ENCODE data around the gene WIPF2.
A peak's percentile ranks its signal among the peaks of the same experiment; 100 is the strongest.
"Not testable (repeated sequence)": the region's sequence is repeated elsewhere in the genome, so short reads cannot be mapped to it uniquely, and the experiment has no call there.

The WIPF2 gene

GRCh38 chr17:40198576-40198975 lies 20.5 kb upstream of the WIPF2 start:
- Histone ChIP-seq H3K27me3 (ENCODE audit: control insufficient read depth, insufficient read depth, low read length) (no peaks in the 10 kb centered on the region), H3K9ac (ENCODE audit: low read length) (no peak overlapping the region), H3K4me3 (ENCODE audit: low read length) (no peak overlapping the region), H3K27ac (ENCODE audit: low read depth, low read length) (no peak overlapping the region), H3K4me1 (ENCODE audit: control insufficient read depth, insufficient read depth, low read length) (no peaks in the 10 kb centered on the region), H3K36me3 (ENCODE audit: control insufficient read depth, insufficient read depth, low read length) (no peaks in the 10 kb centered on the region)

GRCh38 chr17:40203131-40203530 lies 16.0 kb upstream of the WIPF2 start:
- H3K36me3 ChIP-seq (ENCODE audit: control insufficient read depth, insufficient read depth, low read length), result no peaks in the 10 kb centered on the region
- H3K27me3 ChIP-seq (ENCODE audit: control insufficient read depth, insufficient read depth, low read length), result no peaks in the 10 kb centered on the region
- no peak overlapping the region for H3K4me3 ChIP-seq (ENCODE audit: low read length)
- no peaks in the 10 kb centered on the region for H3K4me1 ChIP-seq (ENCODE audit: control insufficient read depth, insufficient read depth, low read length)
- no peak overlapping the region for H3K27ac ChIP-seq (ENCODE audit: low read depth, low read length)
- H3K9ac ChIP-seq (ENCODE audit: low read length), result no peak overlapping the region

- not testable (repeated sequence) for H3K27me3 ChIP-seq (ENCODE audit: control insufficient read depth, insufficient read depth, low read length); H3K4me3 ChIP-seq (ENCODE audit: low read length); H3K4me1 ChIP-seq (ENCODE audit: control insufficient read depth, insufficient read depth, low read length); H3K27ac ChIP-seq (ENCODE audit: low read depth, low read length); H3K9ac ChIP-seq (ENCODE audit: low read length); H3K36me3 ChIP-seq (ENCODE audit: control insufficient read depth, insufficient read depth, low read length)
Measured at GRCh38 chr17:40206193-40206592, 12.9 kb upstream of the WIPF2 start.

GRCh38 chr17:40209404-40210093 lies 9.6 kb upstream of the WIPF2 start:
- no peaks in the 10 kb centered on the region for H3K27me3 ChIP-seq (ENCODE audit: control insufficient read depth, insufficient read depth, low read length)
- H3K4me3 ChIP-seq (ENCODE audit: low read length), result no peak overlapping the region

GRCh38 chr17:40213914-40214313 lies 5.2 kb upstream of the WIPF2 start:
- H3K4me1 ChIP-seq (ENCODE audit: control insufficient read depth, insufficient read depth, low read length); H3K9ac ChIP-seq (ENCODE audit: low read length); H3K36me3 ChIP-seq (ENCODE audit: control insufficient read depth, insufficient read depth, low read length); H3K27ac ChIP-seq (ENCODE audit: low read depth, low read length); H3K4me3 ChIP-seq (ENCODE audit: low read length); H3K27me3 ChIP-seq (ENCODE audit: control insufficient read depth, insufficient read depth, low read length): not testable (repeated sequence)

More at GRCh38 chr17:40209404-40210093, 9.6 kb upstream of the WIPF2 start:
- no peak overlapping the region for H3K27ac ChIP-seq (ENCODE audit: low read depth, low read length)
- no peaks in the 10 kb centered on the region for H3K4me1 ChIP-seq (ENCODE audit: control insufficient read depth, insufficient read depth, low read length)
- no peaks in the 10 kb centered on the region for H3K36me3 ChIP-seq (ENCODE audit: control insufficient read depth, insufficient read depth, low read length)
- no peak overlapping the region for H3K9ac ChIP-seq (ENCODE audit: low read length)

- peak overlapping the region; percentile 69 for H3K4me3 ChIP-seq (ENCODE audit: low read length)
- H3K27me3 ChIP-seq (ENCODE audit: control insufficient read depth, insufficient read depth, low read length), result no peaks in the 10 kb centered on the region
- H3K9ac ChIP-seq (ENCODE audit: low read length), result no peak overlapping the region
- H3K4me1 ChIP-seq (ENCODE audit: control insufficient read depth, insufficient read depth, low read length), result no peaks in the 10 kb centered on the region
- H3K27ac ChIP-seq (ENCODE audit: low read depth, low read length), result no peak overlapping the region
- no peaks in the 10 kb centered on the region for H3K36me3 ChIP-seq (ENCODE audit: control insufficient read depth, insufficient read depth, low read length)
Measured at GRCh38 chr17:40218006-40218739, 931 bp upstream of the WIPF2 start.

- Histone ChIP-seq H3K9ac (ENCODE audit: low read length) (peak overlapping the region; percentile 88), H3K27ac (ENCODE audit: low read depth, low read length) (peak overlapping the region; percentile 91), H3K36me3 (ENCODE audit: control insufficient read depth, insufficient read depth, low read length) (no peaks in the 10 kb centered on the region), H3K4me3 (ENCODE audit: low read length) (peak overlapping the region; percentile 95), H3K4me1 (ENCODE audit: control insufficient read depth, insufficient read depth, low read length) (no peaks in the 10 kb centered on the region), H3K27me3 (ENCODE audit: control insufficient read depth, insufficient read depth, low read length) (no peaks in the 10 kb centered on the region)
Measured at GRCh38 chr17:40219594-40220338, 662 bp downstream of the WIPF2 start.

- no peak overlapping the region for H3K27ac ChIP-seq (ENCODE audit: low read depth, low read length)
- H3K36me3 ChIP-seq (ENCODE audit: control insufficient read depth, insufficient read depth, low read length), result no peaks in the 10 kb centered on the region
- peaks cover 4% of the 10 kb centered on the region for H3K4me1 ChIP-seq (ENCODE audit: control insufficient read depth, insufficient read depth, low read length)
- no peak overlapping the region for H3K4me3 ChIP-seq (ENCODE audit: low read length)
- H3K9ac ChIP-seq (ENCODE audit: low read length), result no peak overlapping the region
- H3K27me3 ChIP-seq (ENCODE audit: control insufficient read depth, insufficient read depth, low read length), result no peaks in the 10 kb centered on the region
Measured at GRCh38 chr17:40224718-40225550, 5.8 kb downstream of the WIPF2 start.

- H3K36me3 ChIP-seq (ENCODE audit: control insufficient read depth, insufficient read depth, low read length); H3K4me3 ChIP-seq (ENCODE audit: low read length); H3K27me3 ChIP-seq (ENCODE audit: control insufficient read depth, insufficient read depth, low read length); H3K9ac ChIP-seq (ENCODE audit: low read length); H3K4me1 ChIP-seq (ENCODE audit: control insufficient read depth, insufficient read depth, low read length); H3K27ac ChIP-seq (ENCODE audit: low read depth, low read length): not testable (repeated sequence)
Measured at GRCh38 chr17:40229146-40229545, 10.0 kb downstream of the WIPF2 start.

- Histone ChIP-seq H3K27ac (ENCODE audit: low read depth, low read length) (no peak overlapping the region), H3K9ac (ENCODE audit: low read length) (no peak overlapping the region), H3K36me3 (ENCODE audit: control insufficient read depth, insufficient read depth, low read length) (no peaks in the 10 kb centered on the region), H3K4me3 (ENCODE audit: low read length) (no peak overlapping the region), H3K4me1 (ENCODE audit: control insufficient read depth, insufficient read depth, low read length) (no peaks in the 10 kb centered on the region), H3K27me3 (ENCODE audit: control insufficient read depth, insufficient read depth, low read length) (no peaks in the 10 kb centered on the region)
Measured at GRCh38 chr17:40230670-40231069, 11.6 kb downstream of the WIPF2 start.

GRCh38 chr17:40231928-40232327 lies 12.8 kb downstream of the WIPF2 start:
- H3K4me1 ChIP-seq (ENCODE audit: control insufficient read depth, insufficient read depth, low read length); H3K9ac ChIP-seq (ENCODE audit: low read length); H3K4me3 ChIP-seq (ENCODE audit: low read length); H3K27me3 ChIP-seq (ENCODE audit: control insufficient read depth, insufficient read depth, low read length); H3K27ac ChIP-seq (ENCODE audit: low read depth, low read length); H3K36me3 ChIP-seq (ENCODE audit: control insufficient read depth, insufficient read depth, low read length): not testable (repeated sequence)

GRCh38 chr17:40241252-40241834 lies 22.2 kb downstream of the WIPF2 start:
- no peak overlapping the region for H3K9ac ChIP-seq (ENCODE audit: low read length)
- no peak overlapping the region for H3K4me3 ChIP-seq (ENCODE audit: low read length)
- H3K36me3 ChIP-seq (ENCODE audit: control insufficient read depth, insufficient read depth, low read length), result no peaks in the 10 kb centered on the region
- no peaks in the 10 kb centered on the region for H3K4me1 ChIP-seq (ENCODE audit: control insufficient read depth, insufficient read depth, low read length)
- H3K27me3 ChIP-seq (ENCODE audit: control insufficient read depth, insufficient read depth, low read length), result no peaks in the 10 kb centered on the region
- no peak overlapping the region for H3K27ac ChIP-seq (ENCODE audit: low read depth, low read length)

Measured in rectal smooth muscle tissue (tissue), 1 donor.